NOMO-1 treated with DMSO at 0.1 percent for 48 hours (cell line): Measurements from ENCODE around the gene IFI16.

ENCODE experiments used
- DNase-seq: peaks from one replicate; lab custom pipeline; 2025; ENCODE audit not compliant: unreplicated experiment; lab: John Stamatoyannopoulos, UW

Gene IFI16

DNA sequence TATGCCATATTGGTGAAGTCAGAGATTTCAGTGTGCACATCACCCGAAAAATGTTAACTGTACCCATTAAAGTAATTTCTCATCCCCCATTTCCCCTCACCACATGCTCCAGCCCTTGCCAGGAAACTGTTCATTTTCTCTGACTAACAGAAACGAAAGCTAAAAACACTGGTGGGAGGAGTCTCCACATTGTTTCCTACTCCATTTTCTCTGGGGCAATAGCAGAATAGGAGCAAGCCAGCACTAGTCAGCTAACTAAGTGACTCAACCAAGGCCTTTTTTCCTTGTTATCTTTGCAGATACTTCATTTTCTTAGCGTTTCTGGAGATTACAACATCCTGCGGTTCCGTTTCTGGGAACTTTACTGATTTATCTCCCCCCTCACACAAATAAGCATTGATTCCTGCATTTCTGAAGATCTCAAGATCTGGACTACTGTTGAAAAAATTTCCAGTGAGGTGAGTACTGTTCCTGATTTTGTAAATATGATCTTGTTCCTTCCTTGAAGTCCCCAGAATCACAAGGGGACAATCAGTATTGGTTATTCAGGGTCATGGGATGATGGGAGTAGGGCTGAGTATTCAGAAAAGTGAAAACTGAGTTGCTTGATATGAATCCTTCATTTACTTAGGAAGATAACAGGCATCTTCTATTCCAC is at the start of gene IFI16:
Gene IFI16, plus strand, starts transcription at position 204 of the 658 bp plus-strand sequence. CDS start 4,774 bp downstream, outside the sequence.
- DNase-seq, result peak; percentile 94

DNA sequence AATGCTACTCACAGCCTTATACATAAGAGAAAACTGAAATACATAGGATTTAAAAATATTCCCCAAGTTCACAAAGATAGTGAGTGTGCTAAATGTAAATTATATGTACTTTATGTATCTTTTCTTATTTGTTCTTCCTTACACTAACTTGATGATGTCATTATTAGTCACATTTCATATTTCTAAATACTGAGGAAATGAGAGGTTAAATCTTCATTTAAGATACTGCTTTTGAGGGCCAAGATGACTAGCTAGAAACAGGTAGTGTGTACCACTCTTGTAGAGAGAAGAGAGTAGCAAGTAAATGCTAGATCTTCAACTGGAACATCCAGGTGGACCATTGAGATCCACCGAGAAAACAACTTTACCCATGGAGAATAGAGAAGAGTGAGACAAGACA is 48.5 kb upstream of the IFI16 start:
- DNase-seq, result no peak

DNA sequence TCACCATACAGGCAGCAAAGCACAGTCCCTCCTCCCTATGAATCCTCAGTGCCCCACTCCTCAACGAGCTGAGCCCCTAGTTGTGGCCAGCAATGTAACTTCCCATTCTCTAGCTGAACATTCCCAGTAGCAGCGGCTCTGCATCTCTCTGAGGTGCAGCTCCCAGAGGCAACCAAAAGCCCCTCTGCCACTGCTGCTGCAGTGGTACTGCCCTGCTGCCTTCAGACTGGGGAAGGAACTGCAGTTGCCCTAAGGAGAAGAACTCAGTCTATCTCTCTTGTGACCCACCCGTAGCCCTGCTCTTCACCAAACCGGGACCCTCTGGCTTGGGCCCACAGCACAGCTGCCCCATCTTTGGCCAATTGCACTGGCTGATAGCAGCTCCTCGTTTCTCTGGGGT is 46.7 kb upstream of the IFI16 start:
- DNase-seq, result no peak

GRCh38 chr1:158969166-158969565 is 40.5 kb upstream of the IFI16 start:
- no peak for DNase-seq

DNA sequence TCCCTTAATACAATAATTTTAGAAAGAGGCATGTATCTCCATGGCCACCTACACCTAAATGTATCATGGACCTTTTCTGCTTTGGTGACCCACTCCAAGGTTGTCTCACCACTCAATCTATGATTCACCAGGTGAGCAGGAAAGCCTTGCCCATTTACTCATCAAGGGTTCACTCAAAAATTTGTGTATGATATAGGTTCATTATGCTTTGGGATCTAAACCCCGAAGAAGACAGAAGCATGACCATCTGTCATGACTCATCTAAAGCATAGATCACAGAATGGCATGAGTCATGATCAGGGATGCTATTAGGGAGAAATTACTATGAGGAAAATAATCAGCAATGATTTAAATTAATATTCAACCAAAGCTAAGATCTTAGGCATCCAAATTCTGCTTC is 39.9 kb upstream of the IFI16 start:
- DNase-seq, result no peak

GRCh38 chr1:158972841-158973240 is 36.9 kb upstream of the IFI16 start:
- peak; percentile 33 for DNase-seq

- no peak for DNase-seq
Observed at GRCh38 chr1:158976219-158976618, 33.5 kb upstream of the IFI16 start.

- DNase-seq, result no peak
Observed at GRCh38 chr1:158978730-158979129, 31.0 kb upstream of the IFI16 start.

DNA sequence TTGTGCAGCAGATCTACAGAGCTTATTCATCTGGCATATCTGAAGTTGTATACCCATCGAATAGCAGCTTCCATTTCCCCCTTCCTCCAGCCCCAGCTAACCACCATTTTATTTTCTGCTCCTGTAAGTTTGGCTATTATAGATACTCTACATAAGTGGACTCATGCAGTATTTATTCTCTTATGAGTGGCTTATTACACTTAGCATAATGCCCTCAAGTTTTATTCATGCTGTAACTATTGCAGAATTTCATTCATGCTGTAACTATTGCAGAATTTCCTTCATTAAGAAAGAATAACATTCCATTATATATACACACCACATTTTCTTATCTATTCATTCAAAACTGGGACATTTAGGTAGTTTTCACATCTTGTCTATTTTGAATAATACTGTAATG is 30.5 kb upstream of the IFI16 start:
- DNase-seq, result no peak

- no peak for DNase-seq
Observed at GRCh38 chr1:158983235-158983634, 26.5 kb upstream of the IFI16 start.

GRCh38 chr1:158984386-158984785 is 25.3 kb upstream of the IFI16 start:
- DNase-seq, result no peak

- DNase-seq, result no peak
Observed at GRCh38 chr1:158989424-158989823, 20.3 kb upstream of the IFI16 start.

DNA sequence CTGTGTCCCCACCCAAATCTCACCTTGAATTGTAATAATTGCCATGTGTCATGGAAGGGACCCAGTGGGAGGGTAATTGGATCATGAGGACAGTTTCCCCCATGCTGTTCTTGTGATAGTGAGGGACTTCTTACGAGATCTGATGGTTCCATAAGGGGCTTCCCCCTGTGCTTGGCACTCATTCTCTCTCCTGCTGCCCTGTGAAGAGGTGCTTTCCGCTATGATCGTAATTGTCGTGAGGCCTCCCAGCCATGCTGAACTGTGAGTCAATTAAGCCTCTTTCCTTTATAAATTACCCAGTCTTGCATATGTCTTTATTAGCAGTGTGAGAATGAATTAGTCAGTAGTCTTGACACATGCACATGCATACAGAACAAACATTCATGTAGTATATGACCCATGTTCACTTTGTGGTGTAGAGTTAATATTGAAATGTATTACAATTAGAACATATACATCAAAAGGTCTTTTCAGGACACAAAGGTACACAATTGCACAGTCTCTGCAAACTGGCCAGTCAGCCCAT is 16.9 kb upstream of the IFI16 start:
- DNase-seq, result no peak

GRCh38 chr1:158996998-158997397 is 12.7 kb upstream of the IFI16 start:
- no peak for DNase-seq

DNA sequence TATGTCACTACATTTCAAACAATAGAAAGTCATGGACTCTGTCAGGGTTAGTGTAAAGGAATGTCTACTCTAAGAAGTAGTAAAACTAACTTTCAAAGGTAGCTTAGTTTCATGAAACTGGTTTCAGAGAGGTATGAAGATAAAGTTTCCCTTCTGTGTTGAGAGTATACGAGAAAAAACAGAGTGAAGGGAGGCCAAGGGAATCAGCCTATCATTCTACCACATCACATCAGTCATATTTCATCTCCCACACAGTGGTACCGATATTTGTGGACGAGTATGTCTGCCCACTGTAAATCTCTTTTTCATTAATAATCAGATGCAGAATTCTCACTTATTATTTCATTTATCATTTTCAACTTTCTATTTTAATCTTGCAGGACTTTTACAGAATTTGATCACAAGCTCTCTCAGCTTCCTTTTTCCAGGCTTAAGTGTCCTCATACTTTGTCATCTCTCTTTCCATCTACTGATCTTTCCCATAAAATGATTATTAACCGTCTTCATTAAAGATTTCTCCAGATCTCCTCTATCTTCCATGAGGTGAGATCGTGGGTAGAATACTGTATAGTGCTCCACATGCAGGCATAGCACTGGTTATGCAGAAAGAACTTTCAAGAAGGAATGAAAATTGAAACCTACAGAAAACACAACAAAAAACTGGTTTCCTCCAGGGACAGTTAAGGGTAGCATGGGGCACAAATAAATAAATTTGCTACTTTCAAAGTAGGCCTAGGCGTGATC is 11.5 kb upstream of the IFI16 start:
- no peak for DNase-seq

DNA sequence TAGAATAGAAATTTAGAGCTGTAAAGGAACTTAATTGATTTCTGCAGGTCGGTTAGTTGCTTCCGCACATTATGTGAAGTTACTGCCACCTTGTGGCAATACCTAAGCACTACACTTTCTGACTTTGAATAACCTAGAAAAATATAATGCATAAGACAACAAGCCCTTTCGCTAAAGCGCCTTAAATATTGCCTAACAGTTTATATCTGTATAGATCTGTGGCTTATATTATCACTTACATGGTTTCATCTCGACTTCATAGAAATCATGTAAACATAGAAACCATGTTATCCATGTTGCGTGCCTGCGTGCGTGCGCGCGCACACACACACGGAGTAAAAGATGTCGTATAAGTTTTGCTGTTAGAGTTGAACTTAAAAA is 10.9 kb upstream of the IFI16 start:
- DNase-seq, result peak; percentile 68

DNA sequence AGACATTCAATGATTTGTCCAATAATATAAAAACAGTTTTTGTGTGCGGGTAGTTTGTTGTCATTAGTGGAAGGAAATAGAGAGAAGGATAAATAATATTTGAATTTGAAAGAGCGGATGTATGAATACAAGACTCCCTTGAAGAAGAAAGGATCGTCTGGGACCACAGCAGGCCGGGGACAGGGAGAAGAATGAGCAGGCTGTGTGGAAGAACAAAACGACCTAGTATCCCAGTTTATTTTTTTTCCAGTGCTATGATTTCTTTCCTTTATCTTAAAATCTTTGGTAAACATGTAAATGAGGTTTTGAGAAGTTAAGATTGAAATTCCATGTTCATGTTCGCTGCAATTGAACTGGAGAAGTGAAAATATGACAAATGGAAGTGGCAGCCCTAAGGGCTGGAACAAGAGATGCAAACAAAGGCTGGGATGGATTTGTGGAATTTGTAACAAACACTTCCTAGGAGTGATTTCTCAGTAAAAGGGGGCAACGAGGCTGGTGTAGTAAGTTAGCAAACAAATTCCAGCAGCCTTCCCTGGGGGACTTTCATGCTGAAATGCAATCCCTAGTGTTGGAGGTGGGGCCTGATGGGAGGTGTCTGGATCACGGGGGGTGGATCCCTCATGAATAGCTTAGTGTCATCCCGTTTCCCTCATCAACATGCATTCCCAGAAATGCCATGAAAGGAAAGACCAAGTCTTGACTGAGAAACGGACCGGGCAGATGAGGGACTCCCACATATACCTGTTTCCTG is 10.2 kb upstream of the IFI16 start:
- no peak for DNase-seq

- no peak for DNase-seq
Observed at GRCh38 chr1:159000070-159000409, 9.7 kb upstream of the IFI16 start.

DNA sequence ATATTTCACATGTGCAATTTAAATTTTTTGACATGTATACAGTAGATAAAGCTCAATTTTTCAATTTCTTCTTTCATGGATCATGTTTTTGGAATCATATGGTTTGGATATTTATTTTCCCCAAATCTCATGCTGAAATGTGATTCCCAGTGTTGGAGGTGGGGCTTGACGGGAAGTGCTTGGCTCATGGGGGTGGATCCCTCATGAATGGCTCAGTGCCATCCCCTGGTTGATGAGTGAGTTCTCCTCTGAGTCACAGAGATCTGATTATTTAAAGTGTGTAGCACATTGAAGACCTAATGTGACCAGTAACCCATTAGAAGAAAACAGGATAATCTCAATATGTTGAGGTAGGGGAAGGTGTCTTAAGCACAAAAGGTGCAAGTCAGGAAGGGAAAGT is 9.1 kb upstream of the IFI16 start:
- no peak for DNase-seq

- no peak for DNase-seq
Observed at GRCh38 chr1:159005161-159005560, 4.5 kb upstream of the IFI16 start.

DNA sequence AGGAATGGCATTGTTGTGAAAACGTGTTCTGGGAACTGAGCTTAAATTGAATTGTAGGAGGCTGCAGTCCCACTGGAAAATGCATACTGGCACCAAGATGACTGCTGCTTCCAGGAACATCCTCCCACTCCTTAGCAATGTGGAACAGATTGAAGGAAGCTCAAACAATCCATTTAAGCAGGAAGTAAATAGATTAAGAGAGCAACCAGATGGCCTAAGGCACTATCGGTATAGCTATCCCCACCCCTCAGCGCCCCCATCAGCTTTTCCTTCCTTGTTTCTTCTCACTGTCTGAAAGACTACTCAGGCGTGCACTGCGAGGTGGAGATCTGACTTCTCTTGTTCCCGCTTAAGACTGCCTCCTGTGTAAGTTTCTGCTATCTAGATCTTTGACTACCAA is 4.0 kb upstream of the IFI16 start:
- DNase-seq, result no peak
